Stimulated activated CD4-positive, alpha-beta T cell treated with anti-CD3 and anti-CD28 coated beads, Interleukin-4, amount 100 ng/mL, for 48 hours (primary cell): ENCODE results near the gene CLIP2.
"Not testable (repeated sequence)": the region's sequence is repeated elsewhere in the genome, so short reads cannot be mapped to it uniquely, and the experiment has no call there.

Experiments
- DNase-seq, 2 donors: peaks; one replicate each; pipeline ENCODE4 v3.0.0-alpha.2; 2020; ENCODE audit warnings: low read depth in 2 of 2

The CLIP2 gene

GRCh38 chr7:74371381-74372341, 82.5 kb downstream of the CLIP2 start:
- DNase-seq = no peak

DNA sequence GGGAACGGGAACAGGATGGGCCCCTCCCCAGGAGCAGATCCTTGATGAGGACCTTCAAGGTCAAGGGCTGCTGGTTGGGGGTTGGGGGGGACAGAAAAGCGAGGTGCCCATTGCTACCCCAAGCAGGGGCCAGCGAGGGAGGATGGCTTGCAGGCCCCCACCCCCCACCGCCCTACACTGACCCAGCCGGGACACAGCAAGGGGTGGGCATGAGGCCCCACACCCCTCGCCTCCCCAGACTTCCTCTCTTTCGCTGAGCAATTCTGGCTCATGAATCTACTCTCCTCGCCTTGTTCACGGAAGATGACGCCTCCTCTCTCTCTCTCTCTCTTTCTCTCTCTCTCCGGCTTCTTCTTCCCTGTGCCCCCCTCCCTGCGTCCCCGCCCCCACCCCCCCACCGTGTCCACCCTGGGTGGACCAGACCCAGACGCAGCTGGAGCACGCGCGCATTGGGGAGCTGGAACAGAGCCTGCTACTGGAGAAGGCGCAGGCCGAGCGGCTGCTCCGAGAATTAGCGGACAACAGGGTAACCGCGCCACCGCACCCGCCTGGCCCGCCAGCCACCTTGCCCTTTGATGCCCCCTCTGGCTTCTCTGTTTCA, 83.4 kb downstream of the CLIP2 start:
- no peak for DNase-seq

GRCh38 chr7:74373536-74373935, 84.3 kb downstream of the CLIP2 start:
- no peak for DNase-seq

GRCh38 chr7:74375726-74376220, 86.6 kb downstream of the CLIP2 start:
- DNase-seq = no peak

GRCh38 chr7:74376256-74377036, 87.2 kb downstream of the CLIP2 start:
- no peak for DNase-seq

GRCh38 chr7:74379938-74380337, 90.7 kb downstream of the CLIP2 start:
- DNase-seq = no peak

GRCh38 chr7:74380720-74381119, 91.5 kb downstream of the CLIP2 start:
- DNase-seq = no peak

DNA sequence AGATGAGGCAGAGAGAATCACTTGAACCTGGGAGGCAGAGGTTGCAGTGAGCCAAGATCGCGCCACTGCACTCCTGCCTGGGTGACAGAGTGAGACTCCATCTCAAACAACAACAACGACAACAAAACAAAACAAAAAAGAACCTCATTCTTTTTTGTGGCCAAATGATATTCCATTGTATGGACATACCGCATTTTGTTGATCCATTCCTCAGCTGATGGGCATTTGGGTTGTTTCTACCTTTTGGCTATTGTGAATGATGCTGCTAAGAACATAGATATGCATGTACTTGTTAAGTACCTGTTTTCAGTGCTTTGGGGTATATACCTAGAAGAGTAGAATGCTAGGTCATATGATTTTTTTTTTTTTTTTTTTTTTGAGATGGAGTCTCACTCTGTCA, 94.9 kb downstream of the CLIP2 start:
- DNase-seq = not testable (repeated sequence)

DNA sequence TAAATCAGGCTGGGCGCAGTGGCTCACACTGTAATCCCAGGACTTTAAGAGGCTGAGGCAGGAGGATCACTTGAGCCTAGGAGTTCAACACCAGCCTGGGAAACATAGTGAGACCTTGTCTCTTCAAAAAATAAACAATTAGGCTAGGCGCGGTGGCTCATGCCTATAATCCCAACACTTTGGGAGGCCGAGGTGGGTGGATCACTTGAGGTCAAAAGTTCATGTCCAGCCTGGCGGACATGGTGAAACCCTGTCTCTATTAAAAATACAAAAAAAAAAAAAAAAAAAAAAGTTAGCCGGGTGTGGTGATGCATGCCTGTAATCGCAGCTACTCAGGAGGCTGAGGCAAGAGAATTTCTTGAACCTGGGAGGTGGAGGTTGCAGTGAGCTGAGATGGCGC, 95.6 kb downstream of the CLIP2 start:
- not testable (repeated sequence) for DNase-seq

DNA sequence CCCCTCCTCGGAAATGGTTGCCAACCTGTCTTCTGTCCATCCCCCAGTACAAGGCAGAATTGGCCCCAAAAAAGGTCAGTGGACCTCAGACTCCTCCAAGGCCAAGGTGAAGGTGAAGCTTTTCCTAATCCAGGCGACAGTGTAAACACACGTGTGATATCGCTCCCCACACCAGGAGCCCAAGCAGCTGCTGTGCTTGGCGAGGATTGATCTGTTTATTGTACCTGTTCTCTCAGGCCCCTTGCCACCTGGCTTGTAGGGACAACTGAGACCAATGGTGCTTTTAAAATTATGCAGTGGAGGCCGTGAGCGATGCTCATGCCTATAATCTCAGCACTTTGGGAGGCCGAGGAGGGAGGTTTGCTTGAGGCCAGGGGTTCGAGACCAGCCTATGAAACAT, 98.4 kb downstream of the CLIP2 start:
- DNase-seq = no peak

DNA sequence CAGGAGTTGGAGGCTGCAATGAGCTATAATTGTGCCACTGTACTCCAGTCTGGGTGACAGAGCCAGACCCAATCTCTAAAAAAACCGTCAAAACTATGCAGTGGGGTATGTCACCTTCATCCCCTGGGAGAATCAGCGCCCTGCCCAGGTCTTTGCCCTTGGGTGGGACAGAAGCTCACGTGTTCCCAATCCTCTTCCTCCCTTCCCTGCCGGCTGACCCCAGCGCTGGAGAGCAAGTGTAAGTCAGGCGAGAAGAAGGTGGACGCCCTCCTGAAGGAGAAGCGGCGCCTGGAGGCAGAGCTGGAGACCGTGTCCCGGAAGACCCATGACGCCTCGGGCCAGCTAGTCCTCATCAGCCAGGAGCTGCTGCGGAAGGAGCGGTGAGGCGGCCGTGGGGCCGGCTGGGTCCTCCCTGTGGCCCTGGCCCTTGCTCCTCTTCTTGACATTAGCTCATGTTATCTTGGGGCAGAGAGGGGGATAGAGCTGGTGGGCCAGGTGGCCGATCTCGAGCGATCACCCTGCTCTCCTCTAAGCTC, 99.7 kb downstream of the CLIP2 start:
- DNase-seq = no peak

- DNase-seq = not testable (repeated sequence)
These were observed 104.5 kb downstream of the CLIP2 start for GRCh38 chr7:74393722-74394121.

DNA sequence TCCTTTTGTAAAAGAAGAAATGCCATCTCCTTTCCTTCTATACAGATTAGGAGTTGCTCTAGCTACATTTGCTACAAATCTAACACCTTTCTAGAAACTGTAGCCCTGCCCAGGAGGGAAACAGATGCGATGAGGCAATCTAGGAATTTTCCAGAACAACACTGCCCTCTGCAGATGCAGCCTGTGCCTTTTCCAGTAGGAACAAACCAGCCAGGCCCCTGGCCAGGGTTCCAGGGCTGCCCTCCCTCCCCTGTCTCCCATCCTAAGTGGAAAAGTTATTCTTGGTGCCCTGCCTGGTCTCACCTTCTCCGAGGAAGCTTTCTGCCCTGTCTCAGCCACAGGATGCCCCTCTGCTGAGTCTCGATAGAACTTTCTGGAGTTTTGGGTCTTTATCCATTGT, 105.4 kb downstream of the CLIP2 start:
- DNase-seq = not testable (repeated sequence)

DNA sequence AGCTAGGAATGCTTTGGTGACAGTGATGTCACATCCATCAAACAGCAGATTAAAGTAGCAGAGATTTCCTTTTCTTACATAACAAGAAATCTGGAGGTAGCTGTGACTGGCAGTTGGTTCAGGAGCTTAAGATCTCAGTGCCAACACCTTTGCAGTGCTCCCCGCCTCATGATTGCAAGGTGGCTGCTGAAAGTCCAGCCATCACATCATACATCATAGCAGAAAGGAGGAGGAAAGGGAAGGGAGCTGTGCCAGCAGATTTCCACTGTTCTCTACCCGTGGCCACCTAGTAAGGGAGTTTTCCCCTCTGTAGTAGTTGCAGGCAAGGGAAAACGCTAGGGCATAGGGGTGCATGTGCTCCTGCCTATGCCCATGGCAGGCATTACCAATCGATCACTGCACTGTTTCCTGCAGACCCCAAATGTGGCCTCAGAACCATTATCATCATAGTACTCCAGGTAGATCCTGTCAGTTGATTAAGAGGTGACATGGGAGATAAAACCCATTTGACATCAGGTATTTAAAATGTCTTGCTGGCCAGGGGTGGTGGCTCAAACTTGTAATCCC, 106.6 kb downstream of the CLIP2 start:
- no peak for DNase-seq

- DNase-seq = no peak
These were observed 107.8 kb downstream of the CLIP2 start for GRCh38 chr7:74396993-74397392.

- DNase-seq = no peak
These were observed 109.2 kb downstream of the CLIP2 start for GRCh38 chr7:74398426-74398825.

DNA sequence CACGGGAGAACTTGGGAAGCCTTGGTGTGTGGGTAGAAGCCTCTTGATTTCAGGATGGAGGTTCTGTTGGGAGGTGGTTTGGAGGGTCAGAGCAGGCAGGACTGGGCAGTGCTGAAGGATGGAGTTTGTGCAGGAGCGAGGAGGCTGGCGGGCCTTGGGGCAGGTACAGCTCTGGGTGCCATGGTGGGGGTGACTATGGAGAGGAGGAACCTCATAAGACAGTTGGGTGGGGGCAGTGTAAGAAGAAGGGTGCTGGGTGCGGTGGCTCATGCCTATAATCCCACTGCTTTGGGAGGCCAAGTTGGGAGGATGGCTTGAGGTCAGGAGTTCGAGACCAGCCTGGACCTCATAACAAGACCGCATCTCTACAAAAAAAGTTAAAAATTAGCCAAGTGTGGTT, 109.8 kb downstream of the CLIP2 start:
- DNase-seq = no peak

GRCh38 chr7:74400420-74401136, 111.4 kb downstream of the CLIP2 start:
- DNase-seq = no peak

- peak; percentile 54 to 72 for DNase-seq
These were observed 112.1 kb downstream of the CLIP2 start for GRCh38 chr7:74401137-74401859.

- DNase-seq = not testable (repeated sequence)
These were observed 113.5 kb downstream of the CLIP2 start for GRCh38 chr7:74402668-74403067.
